Fibroblast of mammary gland (primary cell): ENCODE data around the gene FANCC.
A peak's percentile ranks its signal among the peaks of the same experiment; 100 is the strongest.

Experiments
- DNase-seq: peaks from one replicate; pipeline ENCODE4 v3.0.0-alpha.2; 2010; ENCODE audit warnings: low read depth
- H3K4me3 ChIP-seq: 2 replicates; pipeline ENCODE4 v1.5.1; 2011; ENCODE audit warnings: low read depth, mild to moderate bottlenecking, low read length, moderate library complexity; ENCODE audit not compliant: control insufficient read depth
- TF ChIP-seq, protein P1 (sequence below): conservative IDR thresholded peaks from 2 replicates; pipeline ENCODE4 v1.5.1; 2011; ENCODE audit warnings: low read depth, low read length, inconsistent platforms; ENCODE audit not compliant: control insufficient read depth, insufficient read depth

The FANCC gene

DNA sequence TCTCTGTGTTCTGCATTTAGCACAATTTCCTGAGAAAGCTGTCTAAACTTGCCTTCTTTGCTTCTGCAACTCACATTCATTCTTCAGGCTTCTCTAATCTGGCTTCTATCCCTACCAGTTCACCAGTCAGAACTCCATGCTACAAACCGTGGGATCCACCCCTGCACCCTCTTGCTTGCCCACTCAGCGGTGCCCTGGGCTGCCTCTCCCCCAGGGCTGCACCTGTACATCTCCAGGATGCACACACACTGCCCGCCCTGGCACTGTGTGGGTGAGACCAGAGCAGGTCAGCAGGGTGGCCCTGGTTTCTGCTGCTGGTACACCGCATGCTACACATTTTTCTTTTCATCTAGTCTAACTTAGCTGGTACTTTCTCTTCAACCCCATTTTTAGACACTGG, 127.1 kb downstream of the FANCC start:
- no peak for DNase-seq
- TF ChIP-seq, protein P1, sequence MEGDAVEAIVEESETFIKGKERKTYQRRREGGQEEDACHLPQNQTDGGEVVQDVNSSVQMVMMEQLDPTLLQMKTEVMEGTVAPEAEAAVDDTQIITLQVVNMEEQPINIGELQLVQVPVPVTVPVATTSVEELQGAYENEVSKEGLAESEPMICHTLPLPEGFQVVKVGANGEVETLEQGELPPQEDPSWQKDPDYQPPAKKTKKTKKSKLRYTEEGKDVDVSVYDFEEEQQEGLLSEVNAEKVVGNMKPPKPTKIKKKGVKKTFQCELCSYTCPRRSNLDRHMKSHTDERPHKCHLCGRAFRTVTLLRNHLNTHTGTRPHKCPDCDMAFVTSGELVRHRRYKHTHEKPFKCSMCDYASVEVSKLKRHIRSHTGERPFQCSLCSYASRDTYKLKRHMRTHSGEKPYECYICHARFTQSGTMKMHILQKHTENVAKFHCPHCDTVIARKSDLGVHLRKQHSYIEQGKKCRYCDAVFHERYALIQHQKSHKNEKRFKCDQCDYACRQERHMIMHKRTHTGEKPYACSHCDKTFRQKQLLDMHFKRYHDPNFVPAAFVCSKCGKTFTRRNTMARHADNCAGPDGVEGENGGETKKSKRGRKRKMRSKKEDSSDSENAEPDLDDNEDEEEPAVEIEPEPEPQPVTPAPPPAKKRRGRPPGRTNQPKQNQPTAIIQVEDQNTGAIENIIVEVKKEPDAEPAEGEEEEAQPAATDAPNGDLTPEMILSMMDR, result no peak
- no peak overlapping the region for H3K4me3 ChIP-seq

DNA sequence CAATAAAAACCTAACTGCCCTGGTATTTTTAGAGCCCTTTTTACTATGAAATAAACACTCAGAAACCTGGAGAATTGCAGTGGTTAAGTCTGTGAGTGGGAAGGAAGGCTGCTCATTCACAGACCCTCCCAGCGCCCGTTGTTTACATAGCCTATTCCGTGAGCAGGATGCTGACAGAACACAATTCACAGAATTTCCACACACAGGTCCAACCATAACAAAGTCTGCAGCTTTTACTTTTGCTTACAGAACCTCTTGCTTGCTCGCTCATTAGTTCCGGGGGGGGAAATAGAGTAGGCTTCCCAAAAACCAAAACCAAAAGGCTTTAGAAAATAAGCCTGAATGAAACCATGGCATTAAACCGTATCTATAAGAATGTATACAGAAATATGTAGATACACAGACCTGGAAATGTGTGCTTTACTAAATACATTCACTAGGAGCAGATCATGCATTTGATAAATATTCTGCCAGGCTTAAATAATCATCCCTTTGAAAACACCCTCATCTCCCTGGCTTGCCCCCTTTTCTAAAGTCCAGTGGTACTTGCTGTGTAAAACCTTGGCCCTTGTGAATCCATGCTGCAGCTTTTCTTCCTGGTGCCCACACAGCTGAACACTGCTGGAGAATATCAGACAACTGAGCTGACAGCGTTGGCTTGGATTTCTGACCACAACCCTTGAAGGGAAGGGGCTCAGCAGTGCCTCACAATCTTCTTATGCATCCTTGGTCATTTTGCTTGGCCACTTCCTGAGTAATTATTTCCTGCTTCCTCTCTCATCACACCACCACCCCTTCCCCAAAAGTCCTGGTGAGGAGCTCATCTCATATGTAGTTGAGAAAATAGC, 128.0 kb downstream of the FANCC start:
- H3K4me3 ChIP-seq, result no peak overlapping the region
- TF ChIP-seq, protein P1, result no peak
- peak; percentile 62 for DNase-seq

DNA sequence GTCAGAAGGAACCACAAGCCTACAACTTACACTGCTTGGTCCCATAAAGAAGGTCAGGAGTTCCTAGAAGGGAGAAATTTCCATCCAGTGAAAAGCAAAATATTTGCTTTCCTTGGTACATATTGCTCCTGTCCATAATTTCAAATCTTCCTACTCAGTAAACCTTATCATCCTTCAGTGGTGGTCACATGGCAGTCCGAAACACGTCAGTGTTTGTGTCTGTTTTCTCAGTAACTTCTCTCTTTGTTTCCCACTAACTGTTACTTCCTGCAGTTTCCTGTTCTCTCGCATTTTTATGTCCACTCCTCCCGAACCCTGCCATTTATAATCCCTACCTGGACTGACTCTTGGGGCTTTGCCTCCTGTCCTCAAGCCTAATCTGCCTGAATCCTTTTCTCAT, 129.1 kb downstream of the FANCC start:
- H3K4me3 ChIP-seq, result no peak overlapping the region
- TF ChIP-seq, protein P1, result no peak
- no peak for DNase-seq

DNA sequence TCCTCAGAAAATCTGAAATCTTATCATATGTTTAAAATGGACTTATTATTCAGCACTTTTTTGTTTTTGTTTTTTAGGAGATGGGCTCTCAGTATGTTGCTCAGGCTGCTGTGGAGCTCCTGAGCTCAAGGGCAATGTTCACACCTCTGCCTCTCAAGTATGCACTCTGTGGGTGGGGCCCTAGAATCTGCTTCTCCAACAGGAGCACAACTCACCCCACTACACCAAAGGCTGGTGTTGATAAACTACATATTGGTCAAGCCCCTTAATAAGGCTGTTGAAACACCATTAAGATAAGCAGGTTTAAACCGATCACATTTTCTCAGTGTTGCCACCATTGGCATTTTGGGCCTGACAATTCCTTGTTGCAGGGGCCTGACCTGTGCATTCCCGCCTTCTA, 131.6 kb downstream of the FANCC start:
- no peak for DNase-seq
- H3K4me3 ChIP-seq, result no peak overlapping the region
- TF ChIP-seq, protein P1, result no peak

DNA sequence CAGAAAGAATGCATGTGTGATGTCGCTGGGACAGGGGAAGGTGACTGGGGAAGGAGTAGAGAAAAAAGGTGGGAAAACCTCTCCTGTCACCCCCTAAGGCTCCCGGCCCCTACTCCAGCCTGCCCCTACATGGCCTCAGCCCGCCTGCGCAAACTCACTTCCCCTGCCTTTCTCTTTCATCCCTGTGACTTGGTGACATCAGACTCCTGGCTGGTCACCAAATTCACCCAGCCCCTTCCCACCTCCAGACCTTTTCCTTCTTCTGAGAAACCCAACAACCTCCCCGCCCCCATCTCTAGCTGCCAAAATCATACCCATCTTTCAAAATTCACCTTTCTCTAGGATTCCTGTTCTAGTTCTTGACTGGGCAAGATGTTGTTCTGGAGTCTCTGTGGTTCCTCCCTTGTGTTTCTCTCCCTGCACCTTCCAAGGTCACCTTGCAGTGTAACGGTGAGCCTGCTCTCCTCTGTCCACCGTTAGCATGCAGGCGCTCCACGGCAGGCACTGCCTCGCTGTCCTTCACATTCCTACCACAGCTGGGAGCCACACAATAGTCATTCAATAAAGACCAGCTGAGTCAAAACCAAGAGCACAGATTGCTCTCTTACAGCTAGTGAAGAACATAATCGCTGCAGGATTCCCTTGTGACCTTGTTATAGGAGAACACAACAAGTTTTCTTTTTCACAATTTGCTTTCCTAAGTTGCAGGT, 134.5 kb downstream of the FANCC start:
- no peak for DNase-seq
- TF ChIP-seq, protein P1, result no peak
- H3K4me3 ChIP-seq, result no peak overlapping the region

DNA sequence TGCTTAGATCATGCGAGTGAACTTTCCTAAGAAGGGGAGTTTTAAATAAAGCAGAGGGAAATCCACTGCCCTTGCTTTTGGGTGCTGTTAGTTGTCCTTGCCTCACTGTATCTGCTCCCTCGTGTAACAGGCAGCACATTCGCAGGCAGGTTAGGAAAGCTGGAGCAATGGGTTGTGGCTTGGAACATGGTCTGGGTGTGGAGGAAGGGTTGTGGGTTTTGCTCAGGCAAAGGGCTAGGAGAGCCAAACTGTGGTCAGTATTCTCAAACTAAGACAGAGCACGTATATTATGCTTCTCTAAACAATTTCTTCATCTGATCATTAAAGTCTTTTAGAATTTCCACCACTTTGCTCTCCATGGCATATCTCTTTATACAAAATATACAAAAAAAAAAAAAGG, 135.7 kb downstream of the FANCC start:
- DNase-seq, result no peak
- TF ChIP-seq, protein P1, result no peak
- H3K4me3 ChIP-seq, result no peak overlapping the region
